Measurements from ENCODE around the gene CASZ1.

DNA sequence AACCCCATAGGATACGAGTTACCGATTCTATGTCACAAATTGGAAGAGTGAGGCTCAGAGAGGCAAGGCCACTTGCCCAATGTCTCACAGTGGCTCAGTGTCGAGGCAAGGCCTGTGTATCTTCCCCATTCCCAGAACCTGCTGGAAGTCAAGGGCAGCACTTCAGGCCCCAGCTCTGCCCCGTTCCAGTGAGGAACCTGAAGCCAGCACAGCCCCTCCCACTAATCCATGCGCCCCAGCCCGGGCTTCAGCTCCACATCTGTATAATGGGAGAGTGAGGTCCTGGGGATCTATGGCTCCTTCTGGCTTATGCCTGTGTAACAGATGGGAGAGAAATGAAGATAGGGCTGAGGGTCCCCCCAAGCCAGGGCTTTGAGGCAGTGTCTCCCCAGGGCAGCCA is 56.3 kb downstream of the CASZ1 start:
- no peak for TF ChIP-seq SMAD4 (CRISPR knock-in tag; IDR thresholded peaks at IDR 0.05)
- TF ChIP-seq, protein P1, sequence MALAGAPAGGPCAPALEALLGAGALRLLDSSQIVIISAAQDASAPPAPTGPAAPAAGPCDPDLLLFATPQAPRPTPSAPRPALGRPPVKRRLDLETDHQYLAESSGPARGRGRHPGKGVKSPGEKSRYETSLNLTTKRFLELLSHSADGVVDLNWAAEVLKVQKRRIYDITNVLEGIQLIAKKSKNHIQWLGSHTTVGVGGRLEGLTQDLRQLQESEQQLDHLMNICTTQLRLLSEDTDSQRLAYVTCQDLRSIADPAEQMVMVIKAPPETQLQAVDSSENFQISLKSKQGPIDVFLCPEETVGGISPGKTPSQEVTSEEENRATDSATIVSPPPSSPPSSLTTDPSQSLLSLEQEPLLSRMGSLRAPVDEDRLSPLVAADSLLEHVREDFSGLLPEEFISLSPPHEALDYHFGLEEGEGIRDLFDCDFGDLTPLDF (CRISPR knock-in tag; IDR thresholded peaks at IDR 0.05): no peak
- TF ChIP-seq, protein P2, sequence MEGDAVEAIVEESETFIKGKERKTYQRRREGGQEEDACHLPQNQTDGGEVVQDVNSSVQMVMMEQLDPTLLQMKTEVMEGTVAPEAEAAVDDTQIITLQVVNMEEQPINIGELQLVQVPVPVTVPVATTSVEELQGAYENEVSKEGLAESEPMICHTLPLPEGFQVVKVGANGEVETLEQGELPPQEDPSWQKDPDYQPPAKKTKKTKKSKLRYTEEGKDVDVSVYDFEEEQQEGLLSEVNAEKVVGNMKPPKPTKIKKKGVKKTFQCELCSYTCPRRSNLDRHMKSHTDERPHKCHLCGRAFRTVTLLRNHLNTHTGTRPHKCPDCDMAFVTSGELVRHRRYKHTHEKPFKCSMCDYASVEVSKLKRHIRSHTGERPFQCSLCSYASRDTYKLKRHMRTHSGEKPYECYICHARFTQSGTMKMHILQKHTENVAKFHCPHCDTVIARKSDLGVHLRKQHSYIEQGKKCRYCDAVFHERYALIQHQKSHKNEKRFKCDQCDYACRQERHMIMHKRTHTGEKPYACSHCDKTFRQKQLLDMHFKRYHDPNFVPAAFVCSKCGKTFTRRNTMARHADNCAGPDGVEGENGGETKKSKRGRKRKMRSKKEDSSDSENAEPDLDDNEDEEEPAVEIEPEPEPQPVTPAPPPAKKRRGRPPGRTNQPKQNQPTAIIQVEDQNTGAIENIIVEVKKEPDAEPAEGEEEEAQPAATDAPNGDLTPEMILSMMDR (IDR thresholded peaks at IDR 0.05): no peak

All from WTC11 (cell line).